H9 (cell line): ENCODE measurements around the gene NHLRC3. TPM values are rescaled to one million over a fixed set of nuclear protein-coding genes. Genes with fewer than 3 reads are reported as not detected.

ENCODE experiments used
- DNase-seq: peaks from one replicate; pipeline ENCODE4 v3.0.0-alpha.2; 2017
- H2AFZ ChIP-seq: one replicate; pipeline ENCODE4 v1.6.1; 2013; ENCODE audit warnings: mild to moderate bottlenecking, low read length, control low read depth, moderate library complexity
- H2AK5ac ChIP-seq: 2 replicates; pipeline ENCODE4 v1.6.1; 2013; ENCODE audit warnings: low read length, control low read depth, mixed read lengths; ENCODE audit not compliant: insufficient read length
- H2BK120ac ChIP-seq: one replicate; pipeline ENCODE4 v1.6.1; 2013; ENCODE audit warnings: low read depth, mild to moderate bottlenecking, low read length, control low read depth, inconsistent platforms; ENCODE audit not compliant: poor library complexity, severe bottlenecking
- H2BK12ac ChIP-seq: 2 replicates; pipeline ENCODE4 v1.6.1; 2013; ENCODE audit warnings: low read length, control low read depth, mixed read lengths, low read depth; ENCODE audit not compliant: insufficient read length
- H2BK15ac ChIP-seq: 2 replicates; pipeline ENCODE4 v1.6.1; 2013; ENCODE audit warnings: low read depth, low read length, control low read depth
- H2BK20ac ChIP-seq: one replicate; pipeline ENCODE4 v1.6.1; 2013; ENCODE audit warnings: low read depth, mild to moderate bottlenecking, low read length, control low read depth, inconsistent platforms; ENCODE audit not compliant: poor library complexity, severe bottlenecking
- H2BK5ac ChIP-seq: 2 replicates; pipeline ENCODE4 v1.6.1; 2013; ENCODE audit warnings: low read length, control low read depth, mixed read lengths; ENCODE audit not compliant: insufficient read length
- H3K14ac ChIP-seq: 2 replicates; pipeline ENCODE4 v1.6.1; 2013; ENCODE audit warnings: low read length, control low read depth; ENCODE audit not compliant: insufficient read depth
- H3K18ac ChIP-seq: 2 replicates; pipeline ENCODE4 v1.6.1; 2013; ENCODE audit warnings: low read depth, mild to moderate bottlenecking, mixed read lengths, low read length, control low read depth; ENCODE audit not compliant: insufficient read length
- H3K23ac ChIP-seq: 2 replicates; pipeline ENCODE4 v1.6.1; 2013; ENCODE audit warnings: low read length, control low read depth, mixed read lengths, low read depth; ENCODE audit not compliant: insufficient read length
- H3K23me2 ChIP-seq: 2 replicates; pipeline ENCODE4 v1.6.1; 2013; ENCODE audit warnings: low read depth, mild to moderate bottlenecking, mixed read lengths, low read length, control low read depth; ENCODE audit not compliant: insufficient read length, poor library complexity, severe bottlenecking
- H3K27ac ChIP-seq: 2 replicates; pipeline ENCODE4 v1.5.1; 2013; ENCODE audit warnings: low read length, control low read depth, mixed read lengths, low read depth; ENCODE audit not compliant: insufficient read length
- H3K27me3 ChIP-seq: 2 replicates; pipeline ENCODE4 v1.6.1; 2013; ENCODE audit warnings: low read length, control low read depth, inconsistent platforms; ENCODE audit not compliant: insufficient read depth
- H3K4ac ChIP-seq: 2 replicates; pipeline ENCODE4 v1.6.1; 2013; ENCODE audit warnings: low read depth, mild to moderate bottlenecking, control low read depth, inconsistent platforms, low read length, moderate library complexity
- H3K4me1 ChIP-seq: 2 replicates; pipeline ENCODE4 v1.6.1; 2013; ENCODE audit warnings: low read length, control low read depth, inconsistent platforms; ENCODE audit not compliant: insufficient read depth
- H3K4me2 ChIP-seq: 2 replicates; pipeline ENCODE4 v1.6.1; 2013; ENCODE audit warnings: low read length, control low read depth, mixed read lengths; ENCODE audit not compliant: insufficient read length, insufficient read depth
- H3K56ac ChIP-seq: 2 replicates; pipeline ENCODE4 v1.6.1; 2013; ENCODE audit warnings: low read depth, mild to moderate bottlenecking, mixed read lengths, low read length, control low read depth; ENCODE audit not compliant: insufficient read length
- H3K79me1 ChIP-seq: 2 replicates; pipeline ENCODE4 v1.6.1; 2013; ENCODE audit warnings: low read depth, mild to moderate bottlenecking, moderate library complexity, low read length, control low read depth, inconsistent platforms; ENCODE audit not compliant: insufficient read depth, poor library complexity, severe bottlenecking
- H3K79me2 ChIP-seq: 2 replicates; pipeline ENCODE4 v1.6.1; 2013; ENCODE audit warnings: low read length, control low read depth, inconsistent platforms; ENCODE audit not compliant: insufficient read depth
- H3K9ac ChIP-seq: 2 replicates; pipeline ENCODE4 v1.6.1; 2013; ENCODE audit warnings: low read length, control low read depth, mixed read lengths; ENCODE audit not compliant: insufficient read length; ENCODE audit errors: extremely low read depth
- H3K9me3 ChIP-seq: one replicate; pipeline ENCODE4 v1.6.1; 2013; ENCODE audit warnings: low read depth, low read length, inconsistent platforms; ENCODE audit not compliant: control insufficient read depth
- H3T11ph ChIP-seq: one replicate; pipeline ENCODE4 v1.6.1; 2013; ENCODE audit warnings: mild to moderate bottlenecking, low read length, control low read depth, inconsistent platforms
- H4K20me1 ChIP-seq: one replicate; pipeline ENCODE4 v1.6.1; 2013; ENCODE audit not compliant: control insufficient read depth, insufficient read length, insufficient read depth
- H4K5ac ChIP-seq: 2 replicates; pipeline ENCODE4 v1.6.1; 2013; ENCODE audit warnings: low read depth, mild to moderate bottlenecking, mixed read lengths, low read length, control low read depth; ENCODE audit not compliant: insufficient read length
- H4K8ac ChIP-seq: replicated peaks from 2 replicates; pipeline ENCODE4 v1.6.1; 2013; ENCODE audit warnings: low read length, control low read depth, mixed read lengths, low read depth; ENCODE audit not compliant: insufficient read length
- H4K91ac ChIP-seq: 2 replicates; pipeline ENCODE4 v1.6.1; 2013; ENCODE audit warnings: low read depth, mild to moderate bottlenecking, moderate library complexity, mixed read lengths, low read length, control low read depth; ENCODE audit not compliant: insufficient read length
- H3K27ac Mint-ChIP-seq, 3 experiments: 2 replicates in 2 of 3; 3 replicates in 1 of 3; pipeline ENCODE4 v1.8.0; 2020 to 2021; ENCODE audit warnings: mixed read lengths in 3 of 3, mild to moderate bottlenecking in 1 of 3, moderate library complexity in 1 of 3
- H3K27me3 Mint-ChIP-seq: 2 replicates; pipeline ENCODE4 v1.8.0; 2021; ENCODE audit warnings: low read depth, mild to moderate bottlenecking, moderate library complexity, mixed read lengths
- H3K36me3 Mint-ChIP-seq, 3 experiments: 2 replicates in 2 of 3; 3 replicates in 1 of 3; pipeline ENCODE4 v1.8.0; 2020 to 2021; ENCODE audit warnings: low read depth in 3 of 3, mixed read lengths in 3 of 3; ENCODE audit not compliant: insufficient read depth in 1 of 3
- H3K4me1 Mint-ChIP-seq, 2 experiments: 2 replicates each; pipeline ENCODE4 v1.8.0; 2020; ENCODE audit warnings: mixed read lengths in 2 of 2
- H3K4me3 Mint-ChIP-seq, 2 experiments: 2 replicates in 1 of 2; 3 replicates in 1 of 2; pipeline ENCODE4 v1.8.0; 2020 to 2021; ENCODE audit warnings: mild to moderate bottlenecking in 2 of 2, mixed read lengths in 2 of 2, moderate library complexity in 1 of 2
- H3K9me3 Mint-ChIP-seq, 2 experiments: 2 replicates in 1 of 2; 3 replicates in 1 of 2; pipeline ENCODE4 v1.8.0; 2020; ENCODE audit warnings: mild to moderate bottlenecking in 2 of 2, mixed read lengths in 2 of 2, moderate library complexity in 1 of 2
- CTCF ChIP-seq: fragments of 200-600 bp; sonication (generic); conservative IDR thresholded peaks from 3 replicates; pipeline ENCODE4 v1.8.0; 2021; ENCODE audit warnings: antibody characterized with exemption, mild to moderate bottlenecking
- WGBS: extraction: QIAGEN DNeasy Blood & Tissue Kit; methylation state at CpG from one replicate; pipeline ENCODE4 v1.1.7; 2013; ENCODE audit warnings: missing lambda C conversion rate, low lambda C conversion rate, mixed read lengths; ENCODE audit not compliant: insufficient read length; ENCODE audit errors: extremely low coverage; 5-methylcytosine and 5-hydroxymethylcytosine counted together
- total RNA-seq: library from RNA; stranded (reverse); gene quantifications from 2 replicates; pipeline ENCODE4 v1.2.1, GENCODE V29; 2021

The NHLRC3 gene
- total RNA-seq, 1 experiment from 2014 or later, result 17.6 TPM

- Histone ChIP-seq H3K27me3 (no peaks in the 10 kb centered on the region; the same call in 1 of the 2 replicates), H4K20me1 (no peaks in the 10 kb centered on the region), H3K4ac (no peak overlapping the region), H2BK5ac (no peak overlapping the region), H3K79me1 (no peaks in the 10 kb centered on the region), H3K14ac (no peak overlapping the region), H4K8ac (no peak overlapping the region), H2BK15ac (no peak overlapping the region), H3K23me2 (no peaks in the 10 kb centered on the region), H3T11ph (no peak overlapping the region), H3K4me1 (peaks cover 2% of the 10 kb centered on the region; the same call in 1 of the 2 replicates), H3K4me2 (no peak overlapping the region), H4K5ac (no peak overlapping the region), H3K9me3 (peaks cover 3% of the 10 kb centered on the region), H2BK120ac (no peak overlapping the region), H2BK12ac (no peak overlapping the region), H3K27ac (no peak overlapping the region), H3K79me2 (no peaks in the 10 kb centered on the region), H3K9ac (no peak overlapping the region), H4K91ac (no peak overlapping the region), H3K23ac (no peak overlapping the region), H2AK5ac (no peak overlapping the region), H3K56ac (no peak overlapping the region), H2AFZ (no peak overlapping the region), H3K18ac (no peak overlapping the region), H2BK20ac (no peak overlapping the region)
- Mint-ChIP-seq H3K4me3 (no peak overlapping the region), H3K9me3 (peaks cover 0 to 3% of the 10 kb centered on the region in 2 experiments; a peak in 1 of 5 replicates), H3K27ac (no peak overlapping the region), H3K36me3 (peaks cover 0 to 7% (median 2%) of the 10 kb centered on the region in 3 experiments; a peak in 2 of 7 replicates), H3K4me1 (peaks cover 31 to 36% of the 10 kb centered on the region in 2 experiments), H3K27me3 (no peaks in the 10 kb centered on the region)
- DNase-seq, result no peak
- WGBS, result no CpG with 5 or more reads among the region's 1 CpG
- TF ChIP-seq CTCF, result peak; percentile 58
These were observed 12.9 kb downstream of the NHLRC3 start for GRCh38 chr13:39051157-39051556.
